Fibroblast of skin of right quadriceps (primary cell): ENCODE measurements around the gene CNTNAP2.

Experiments used
- DNase-seq: peaks from one replicate; pipeline ENCODE4 v3.0.0-alpha.2; 2013

CNTNAP2 gene

DNA sequence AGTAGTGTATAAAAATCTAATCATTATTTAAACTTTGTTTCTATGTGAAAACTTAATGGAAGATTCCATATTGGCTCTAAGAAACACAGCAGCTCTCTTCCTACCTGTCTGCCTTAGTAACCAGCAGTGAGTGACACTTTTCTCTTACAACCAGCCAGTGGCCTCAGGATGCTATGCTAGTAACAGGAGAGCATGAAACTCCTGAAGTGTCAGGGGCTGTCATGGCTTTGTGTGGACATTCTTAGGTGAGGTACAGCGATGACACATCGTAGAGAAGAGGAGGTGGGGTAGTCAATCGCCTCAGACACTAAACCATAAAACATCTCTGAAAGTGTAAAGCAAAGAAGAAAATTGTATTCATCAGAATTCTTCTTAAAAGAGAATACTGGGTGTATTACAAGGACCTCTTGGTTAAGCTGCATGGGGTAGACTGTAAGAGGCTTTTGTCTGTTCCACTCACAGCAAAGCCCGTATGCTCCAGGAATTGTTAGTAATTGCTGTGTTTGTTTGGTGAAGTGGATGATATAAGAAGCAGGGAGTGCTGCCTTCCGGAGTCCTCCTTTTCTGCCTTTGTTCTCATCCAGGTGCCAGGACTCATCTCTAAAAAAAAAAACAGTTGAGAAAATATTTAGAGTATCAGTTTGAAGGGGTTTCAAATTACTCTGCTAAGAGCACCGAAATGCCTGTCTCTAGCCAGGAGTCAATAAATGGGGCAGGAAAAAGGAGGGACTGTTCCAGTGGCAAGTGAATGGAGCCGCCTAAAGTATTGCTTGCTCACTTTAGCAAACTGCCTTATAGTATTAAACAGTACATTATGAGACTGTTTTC, 518.8 kb downstream of the CNTNAP2 start:
- DNase-seq = no peak

DNA sequence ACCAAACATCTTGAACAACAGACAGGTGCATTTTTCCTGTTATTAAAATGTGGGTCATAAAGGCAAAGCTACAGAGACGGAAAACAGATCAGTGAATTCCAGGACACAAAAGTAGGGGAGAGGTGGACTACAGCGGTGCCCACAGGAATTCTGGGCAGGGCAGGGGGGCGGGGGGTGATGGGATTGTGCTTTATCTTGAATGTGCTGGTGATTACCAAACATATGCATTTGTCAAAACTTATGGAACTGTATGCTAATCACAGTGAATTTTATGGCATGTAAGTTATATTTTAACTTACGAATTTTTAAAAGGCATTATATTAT, 519.4 kb downstream of the CNTNAP2 start:
- no peak for DNase-seq

DNA sequence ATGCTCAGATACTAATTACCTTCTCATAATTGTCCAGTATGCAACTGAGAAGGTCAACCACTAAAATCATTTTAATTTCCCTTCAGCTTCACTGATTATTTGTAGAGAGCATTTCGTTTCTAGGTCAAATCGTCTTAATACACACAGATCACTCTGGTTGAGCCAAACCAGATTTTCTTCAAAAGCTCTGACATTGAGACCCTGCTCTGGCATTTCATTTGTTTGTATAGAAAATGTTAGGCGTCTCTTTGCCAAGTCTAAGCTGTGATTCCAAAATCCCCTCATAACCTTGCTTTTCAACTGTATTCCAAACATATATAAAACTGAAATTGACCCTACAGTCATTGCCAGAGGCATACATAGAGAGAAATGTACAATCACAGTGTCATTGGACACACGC, 520.0 kb downstream of the CNTNAP2 start:
- DNase-seq = no peak

DNA sequence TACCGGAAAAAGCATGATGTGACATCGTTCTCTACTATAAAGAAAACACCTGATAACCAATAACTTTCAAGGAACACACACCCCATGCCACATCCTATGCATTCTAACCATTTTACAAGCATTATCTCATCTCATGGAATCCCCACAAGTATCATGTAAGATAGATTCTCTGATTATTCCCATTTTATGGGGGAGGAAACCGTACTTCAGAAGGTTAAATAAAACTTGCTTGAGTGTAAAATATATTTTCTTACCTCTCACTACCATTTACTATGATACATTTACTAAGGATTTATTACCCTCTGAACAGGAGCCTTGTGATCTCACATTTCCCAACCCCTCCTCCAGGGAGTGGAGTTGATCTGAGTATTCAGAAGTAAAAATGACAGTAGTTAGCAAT, 522.7 kb downstream of the CNTNAP2 start:
- DNase-seq = no peak

DNA sequence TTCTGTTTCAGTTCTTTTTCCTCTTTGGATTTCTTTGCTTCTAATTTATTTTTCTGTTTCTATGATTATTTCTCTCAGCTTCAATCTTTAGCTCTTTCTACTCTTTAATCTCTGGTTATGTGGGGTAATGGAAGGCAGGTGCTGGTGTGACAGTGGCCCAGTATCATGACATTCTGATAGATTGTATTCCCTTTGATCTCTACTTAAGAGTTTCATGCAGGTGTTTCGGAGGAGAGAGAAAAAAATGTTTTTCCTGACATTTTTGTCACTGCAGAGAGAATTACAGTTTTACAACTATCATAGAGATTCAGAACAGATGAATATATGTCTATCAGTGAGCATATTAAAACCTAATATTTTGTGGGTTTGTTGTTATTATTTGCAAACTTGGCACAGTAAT, 524.9 kb downstream of the CNTNAP2 start:
- DNase-seq = no peak

DNA sequence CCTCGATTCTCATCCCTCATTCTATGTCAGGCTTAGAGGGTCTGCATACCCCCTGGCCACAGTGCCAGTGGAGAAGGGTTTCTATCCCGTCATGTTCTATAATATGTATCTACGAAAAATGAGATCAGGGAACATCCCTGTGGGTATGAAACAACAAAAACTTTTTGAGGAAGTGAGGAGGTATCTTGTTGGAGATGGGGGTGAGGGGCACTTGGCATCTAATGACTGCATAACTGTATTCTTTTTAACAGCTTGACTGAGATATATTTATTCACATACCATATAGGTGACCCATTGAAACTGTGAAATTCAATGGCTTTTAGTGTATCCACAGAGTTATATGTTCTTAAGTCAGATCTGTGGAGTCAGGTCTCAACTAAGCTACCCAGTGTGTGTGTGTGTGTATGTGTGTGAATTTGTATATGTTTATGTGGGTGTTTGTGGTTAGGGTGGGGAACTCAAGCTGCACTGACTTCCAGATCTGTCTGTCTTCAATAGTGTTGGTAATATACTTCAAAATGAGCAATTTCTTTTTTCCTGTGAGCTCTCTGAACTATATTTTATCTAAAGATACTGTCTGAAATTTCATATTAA, 528.9 kb downstream of the CNTNAP2 start:
- DNase-seq = no peak

DNA sequence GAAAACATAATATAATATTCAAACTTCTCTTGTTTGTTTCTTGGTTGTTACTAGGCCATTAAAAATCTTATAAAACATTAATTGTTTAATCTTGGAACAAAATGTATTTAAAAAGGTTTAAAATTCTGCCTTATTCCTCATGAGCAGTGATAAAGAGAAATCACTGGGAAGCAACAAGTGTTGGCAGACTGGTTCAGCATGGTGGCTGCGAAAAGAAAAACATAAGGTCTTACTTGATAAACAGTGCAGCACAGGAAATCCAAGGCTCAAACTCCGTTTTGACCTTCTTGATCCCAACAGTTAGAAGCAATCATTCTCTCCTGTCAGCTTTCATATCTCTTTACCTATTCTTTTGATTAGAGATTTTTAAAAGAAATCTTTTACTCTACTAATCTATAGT, 530.8 kb downstream of the CNTNAP2 start:
- DNase-seq = no peak

DNA sequence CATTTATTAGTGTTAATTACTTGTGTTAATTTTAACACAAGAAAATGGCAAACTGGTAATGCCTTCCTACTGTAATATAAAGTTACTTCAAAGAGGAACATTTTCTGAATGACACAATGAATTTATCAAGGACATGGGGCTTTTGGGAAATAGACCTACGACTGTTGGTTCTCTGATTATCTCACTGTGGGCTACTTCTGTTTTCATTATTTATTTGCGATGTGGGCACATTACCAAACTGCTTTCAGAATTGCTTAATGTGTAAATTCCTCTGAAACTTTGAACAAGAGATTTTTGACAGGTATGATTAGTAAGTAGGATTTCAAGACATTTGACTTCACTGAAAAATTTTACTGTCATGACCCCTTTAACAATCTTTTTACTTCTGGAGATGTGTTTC, 535.6 kb downstream of the CNTNAP2 start:
- peak; percentile 25 for DNase-seq

DNA sequence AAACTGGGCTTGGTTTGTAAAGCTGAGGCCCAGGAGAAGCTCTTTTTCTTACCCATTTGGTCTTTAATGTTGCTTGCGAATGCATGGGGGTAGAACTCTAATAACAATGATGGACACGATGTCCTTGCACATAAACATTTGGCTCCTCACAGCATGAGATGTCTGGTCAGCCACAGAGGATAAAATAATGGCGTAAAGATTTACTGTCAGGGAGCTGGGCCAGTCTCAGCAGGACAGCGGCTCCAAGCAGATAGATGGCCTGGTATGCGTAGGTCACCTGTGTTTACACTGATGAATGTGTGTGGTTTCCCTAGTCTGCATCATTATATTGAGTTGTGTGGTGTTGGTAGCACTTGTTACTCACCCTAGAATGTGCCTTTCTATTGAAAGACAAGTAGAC, 537.4 kb downstream of the CNTNAP2 start:
- DNase-seq = peak; percentile 65

DNA sequence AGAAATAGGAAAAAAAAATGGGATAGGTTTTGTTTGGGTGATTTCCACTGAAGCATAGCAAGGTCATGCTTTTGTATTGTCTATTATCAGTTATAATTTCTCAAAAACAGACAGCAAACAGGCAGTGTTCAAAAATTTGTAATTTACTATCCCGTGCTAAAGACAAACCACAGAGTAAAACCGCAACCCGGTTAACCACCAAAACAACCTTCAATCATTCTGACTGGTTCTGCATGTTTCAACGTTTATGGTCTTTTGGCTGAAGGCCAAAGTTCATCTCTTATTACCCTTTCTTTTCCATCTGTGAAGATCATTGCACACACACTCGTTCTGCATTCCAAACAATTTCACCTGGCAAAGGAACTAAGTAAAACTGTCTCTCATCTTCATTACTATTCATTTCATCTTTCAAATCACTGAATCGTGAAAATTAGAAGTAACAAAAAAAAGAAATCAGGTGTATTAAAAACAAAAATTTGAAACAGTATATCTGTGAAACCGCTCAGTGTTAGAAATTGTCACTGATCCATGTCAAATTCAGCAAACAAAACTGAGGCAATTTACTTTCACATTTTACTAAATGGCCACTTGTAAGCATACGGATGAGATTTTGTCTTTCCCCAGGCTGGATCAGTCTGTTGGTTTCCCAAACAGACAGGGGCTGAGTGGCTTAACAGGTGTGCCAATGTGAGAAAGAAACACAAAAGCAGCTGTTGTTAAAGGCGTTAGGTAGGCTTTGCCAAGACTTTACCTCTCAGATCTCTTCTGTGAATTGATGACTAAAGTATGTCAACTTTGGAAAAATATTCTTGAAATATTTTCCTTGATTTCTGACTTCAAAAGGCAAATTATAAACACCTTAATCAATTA, 539.6 kb downstream of the CNTNAP2 start:
- peak; percentile 78 for DNase-seq

DNA sequence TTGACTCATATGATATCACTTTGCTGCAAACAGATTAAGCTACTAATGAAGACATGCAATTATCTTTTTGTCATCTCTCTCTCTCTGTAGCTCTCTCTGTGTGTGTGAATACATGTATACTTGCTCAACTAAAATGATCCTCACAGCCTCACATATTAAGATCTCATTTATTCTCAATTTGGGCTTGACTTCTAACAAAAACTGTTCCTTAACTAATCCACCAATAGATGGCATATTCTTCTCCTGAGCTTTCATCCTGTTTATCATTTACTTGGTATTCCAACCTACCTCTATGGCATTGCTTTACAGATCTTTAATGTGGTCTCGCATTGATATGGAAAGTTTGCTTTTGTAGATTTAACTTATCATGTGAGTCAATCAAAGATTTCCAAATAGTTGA, 540.4 kb downstream of the CNTNAP2 start:
- DNase-seq = no peak

DNA sequence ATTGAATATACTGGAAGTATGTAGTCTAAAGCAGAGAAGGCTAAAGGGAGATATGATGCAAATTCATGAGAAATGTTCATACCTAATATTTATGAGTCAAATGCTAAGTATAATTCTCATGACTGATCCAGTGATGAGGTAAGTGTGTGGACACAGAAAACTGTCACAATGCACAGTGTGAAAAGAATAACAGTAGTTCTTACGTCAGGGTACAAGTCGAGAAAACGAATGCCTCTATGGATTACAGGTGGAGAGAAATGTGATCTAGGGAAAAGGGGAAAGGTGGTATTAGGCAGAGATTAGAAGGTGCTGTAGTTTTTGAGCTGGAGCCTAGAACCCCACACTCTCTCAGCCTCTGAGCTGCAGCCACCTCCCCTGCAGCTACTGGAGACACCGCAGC, 542.0 kb downstream of the CNTNAP2 start:
- DNase-seq = no peak

DNA sequence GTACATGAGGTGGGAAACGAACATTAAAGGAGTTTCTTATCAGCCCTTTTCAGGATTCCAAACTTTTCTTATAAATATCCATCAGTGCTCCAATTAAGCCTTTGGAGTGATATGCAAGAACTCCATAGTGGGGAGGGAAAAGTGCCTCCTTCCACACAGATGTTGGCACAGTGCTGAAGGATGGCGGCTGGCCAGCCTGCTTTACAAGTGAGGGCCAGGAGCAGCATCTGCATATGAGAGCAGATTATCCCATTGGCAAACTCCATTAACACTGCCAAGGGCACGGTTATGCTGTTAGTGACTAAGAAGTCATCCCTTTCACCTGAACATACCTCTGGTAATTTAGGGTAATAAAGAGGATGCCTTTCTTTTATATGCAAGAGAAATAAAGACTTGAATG, 543.1 kb downstream of the CNTNAP2 start:
- DNase-seq = no peak

DNA sequence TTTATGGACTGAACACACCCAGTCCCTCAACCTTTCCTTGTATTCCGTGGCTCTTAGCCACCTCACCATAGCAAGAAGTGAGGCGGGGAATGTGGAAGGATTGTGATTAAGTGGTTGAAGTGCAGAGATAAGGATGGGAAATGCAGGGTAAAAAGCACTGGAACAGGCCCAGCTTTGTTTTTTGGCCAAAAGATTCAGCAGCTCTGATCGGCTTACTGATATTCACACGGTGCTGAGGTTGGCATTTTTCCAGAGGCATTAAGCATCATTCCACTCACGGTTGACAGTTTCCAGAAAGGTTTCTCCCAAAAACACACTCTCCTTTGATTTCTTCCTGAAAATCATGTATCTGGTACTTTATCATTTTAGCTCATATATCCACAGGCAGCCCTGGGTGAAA, 544.2 kb downstream of the CNTNAP2 start:
- DNase-seq = no peak

DNA sequence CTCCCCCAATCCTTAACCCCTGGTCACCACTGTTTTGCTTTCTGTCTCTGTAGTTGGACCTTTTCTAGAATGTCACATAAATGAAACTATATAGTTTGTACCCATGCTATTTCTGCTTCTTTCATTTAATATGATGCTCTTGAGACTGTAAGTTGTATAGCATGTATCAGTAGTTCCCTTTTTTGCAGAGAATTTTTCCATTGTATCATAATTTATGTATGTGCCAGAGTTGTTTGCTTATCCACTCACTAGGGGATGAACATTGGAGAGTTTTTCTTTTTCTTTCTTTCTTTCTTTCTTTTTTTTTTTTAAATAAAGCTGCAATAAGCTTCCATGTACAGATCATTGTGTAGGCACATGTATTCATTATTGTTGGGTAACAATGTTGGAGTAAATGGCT, 544.8 kb downstream of the CNTNAP2 start:
- no peak for DNase-seq

DNA sequence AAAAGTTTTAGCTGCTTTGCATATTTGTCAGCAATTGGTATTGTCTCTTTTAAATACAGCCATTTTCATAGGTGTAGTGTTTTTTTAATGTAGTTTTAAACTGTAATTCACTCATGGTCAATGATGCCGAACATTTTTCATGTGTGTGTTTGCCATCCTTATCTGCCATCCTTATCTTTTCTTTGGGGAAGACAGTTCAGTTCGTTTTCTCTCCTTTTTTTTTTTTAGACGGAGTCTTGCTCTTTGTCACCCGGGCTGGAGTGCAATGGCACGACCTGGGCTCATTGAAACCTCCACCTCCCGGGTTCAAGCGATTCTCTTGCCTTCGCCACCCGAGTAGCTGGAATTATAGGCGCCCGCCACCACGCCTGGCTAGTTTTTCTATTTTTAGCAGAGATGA, 545.3 kb downstream of the CNTNAP2 start:
- DNase-seq = no peak

DNA sequence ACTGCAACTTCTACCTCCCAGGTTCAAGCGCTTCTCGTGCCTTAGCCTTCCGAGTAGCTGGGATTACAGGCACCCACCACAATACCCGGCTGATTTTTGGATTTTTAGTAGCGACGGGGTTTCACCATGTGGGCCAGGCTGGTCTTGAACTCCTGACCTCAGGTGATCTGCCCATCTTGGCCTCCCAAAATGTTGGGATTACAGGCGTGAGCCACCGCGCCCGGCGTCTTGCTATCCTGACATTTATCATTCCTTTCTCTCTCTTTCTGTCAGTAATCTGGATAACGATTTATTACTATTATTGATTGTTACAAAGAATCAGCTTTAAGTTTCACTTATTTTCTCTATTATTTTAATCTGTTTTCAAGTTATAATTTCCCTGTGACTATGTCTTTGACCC, 548.4 kb downstream of the CNTNAP2 start:
- DNase-seq = no peak

DNA sequence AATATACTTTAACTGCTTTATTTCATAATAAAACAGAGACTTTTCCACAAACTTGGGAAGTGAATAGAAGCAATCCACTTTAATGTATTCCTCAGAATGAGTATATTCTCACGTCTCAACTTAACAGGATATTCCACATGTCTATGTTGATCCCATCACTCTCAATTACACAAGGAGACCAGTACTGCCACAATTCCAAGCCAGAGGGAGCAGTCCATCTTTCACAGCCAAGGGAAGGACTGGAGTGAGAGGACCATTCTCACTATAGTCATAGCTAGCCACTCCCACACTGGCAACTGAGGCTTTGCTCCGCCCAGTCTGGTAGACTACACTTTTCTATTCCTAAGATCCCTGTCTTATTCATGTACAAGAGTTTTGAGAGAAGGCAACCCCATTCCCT, 553.9 kb downstream of the CNTNAP2 start:
- DNase-seq = no peak

DNA sequence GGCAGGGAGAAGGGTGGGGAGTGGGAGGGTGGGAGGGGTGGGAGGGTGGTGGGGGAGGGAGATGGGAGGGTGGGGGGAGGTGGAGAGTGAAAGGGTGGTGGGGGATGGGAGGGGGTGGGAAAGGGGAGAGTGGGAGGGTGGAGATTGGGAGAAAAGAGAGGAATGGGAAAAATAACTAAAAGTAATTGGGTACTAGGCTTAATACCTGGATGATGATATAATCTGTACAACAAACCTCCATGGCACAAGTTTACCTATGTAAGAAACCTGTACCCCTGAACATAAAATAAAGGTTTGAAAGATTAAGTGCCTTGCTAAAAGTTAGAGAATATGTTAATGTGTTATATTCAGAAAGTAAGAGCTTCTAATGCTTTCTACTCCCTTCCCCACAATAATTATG, 564.9 kb downstream of the CNTNAP2 start:
- DNase-seq = no peak

DNA sequence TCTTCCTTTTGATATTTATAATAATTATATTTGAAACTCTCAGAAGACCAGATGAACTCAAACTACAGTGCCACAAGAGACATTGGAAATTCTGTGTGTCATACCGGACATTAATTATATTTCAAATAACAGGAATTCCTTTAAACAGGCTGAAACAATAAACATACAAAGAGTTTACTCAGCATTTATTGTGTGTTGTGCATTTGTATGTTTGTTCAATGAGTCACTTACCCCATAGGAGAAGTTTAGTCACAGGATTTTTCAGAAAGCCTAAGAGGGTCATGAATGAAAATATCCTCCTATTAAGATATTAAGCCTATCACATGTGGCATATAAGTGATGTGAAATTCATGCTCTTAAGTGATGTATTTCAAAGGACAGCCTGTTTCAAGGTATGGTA, 566.8 kb downstream of the CNTNAP2 start:
- peak; percentile 44 for DNase-seq

DNA sequence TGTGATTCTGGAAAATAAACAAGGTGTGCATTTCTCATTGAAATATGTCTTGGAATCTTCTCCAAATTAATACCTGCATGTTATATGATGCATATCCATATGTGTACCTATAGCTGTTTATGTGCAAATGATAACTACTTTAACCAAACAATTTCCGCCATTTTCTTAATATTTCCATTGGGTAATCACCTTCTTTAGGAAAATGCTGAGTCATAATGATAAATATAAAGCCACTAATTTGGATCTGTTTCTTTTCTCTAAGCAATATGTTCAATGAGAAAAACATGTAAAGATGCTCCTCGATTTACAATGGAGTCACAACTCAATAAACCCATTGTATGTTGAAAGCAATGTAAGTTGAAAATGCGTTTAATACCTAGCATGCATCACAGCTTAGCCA, 574.4 kb downstream of the CNTNAP2 start:
- DNase-seq = no peak

DNA sequence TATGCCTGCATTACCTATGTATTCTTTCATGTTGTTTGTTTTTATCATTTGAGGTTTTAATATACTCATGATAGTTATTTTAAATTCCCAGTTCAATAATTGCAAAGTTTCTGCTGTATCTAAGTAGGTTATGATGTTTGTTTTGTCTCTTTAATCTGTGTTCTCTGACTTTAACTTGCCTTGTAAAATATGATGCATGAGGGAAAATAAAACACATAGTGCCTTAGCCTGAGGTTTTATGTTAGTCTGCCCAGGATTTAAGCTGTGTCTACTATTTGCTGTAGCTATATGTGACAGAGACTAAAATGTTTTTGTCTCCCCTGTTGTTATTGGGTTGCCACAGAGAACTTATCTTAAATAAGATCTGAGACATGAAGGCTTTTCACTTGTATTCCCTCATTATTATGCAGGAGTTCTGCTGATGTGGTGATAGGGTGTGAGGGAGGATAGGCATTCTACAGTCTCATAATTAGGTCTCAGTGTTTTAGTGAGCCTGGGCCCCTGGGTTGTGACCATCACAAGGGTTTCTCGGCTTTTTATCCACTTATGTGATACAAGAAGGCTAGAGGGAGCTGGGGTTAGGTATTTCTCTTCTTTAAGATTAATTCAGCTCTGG, 582.5 kb downstream of the CNTNAP2 start:
- DNase-seq = no peak

DNA sequence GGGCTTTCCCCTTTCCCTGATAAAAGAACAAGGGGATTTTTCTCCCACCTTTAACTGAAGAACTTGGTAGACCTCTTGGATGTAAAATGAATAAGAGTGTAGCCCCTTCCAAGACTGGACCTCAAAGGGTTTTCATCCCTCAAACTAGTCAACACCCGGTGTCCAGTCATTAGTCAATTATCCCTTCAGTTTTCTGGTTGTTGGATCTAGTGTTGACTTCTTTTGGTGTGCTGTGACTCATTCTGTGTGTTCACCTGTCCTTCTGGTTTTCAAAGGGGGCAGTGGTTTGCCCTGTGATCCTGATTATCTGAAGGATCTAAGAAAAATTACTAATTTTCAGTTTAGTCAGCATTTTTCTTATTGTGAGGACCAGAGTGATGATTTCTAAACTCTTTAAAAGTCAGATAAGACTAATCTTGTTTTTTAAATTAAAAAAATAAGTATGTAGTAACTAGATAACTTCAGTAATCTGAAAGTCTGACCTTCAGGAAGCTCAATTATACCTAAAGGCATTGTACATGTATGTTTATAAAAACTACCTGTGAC, 583.5 kb downstream of the CNTNAP2 start:
- no peak for DNase-seq
